DND-41 (cell line): ENCODE results near the gene LAMA2.

Experiments used
- ATAC-seq: fragments of 200-7000 bp; cut with Tn5 transposase; 3 replicates; pipeline ENCODE4 v1.9.1; 2021; ENCODE audit warnings: low read depth; ENCODE audit not compliant: insufficient read depth
- DNase-seq: peaks from one replicate; pipeline ENCODE4 v3.0.0-alpha.2; 2020
- H2AFZ ChIP-seq: 2 replicates; pipeline ENCODE4 v1.6.0; 2012; ENCODE audit warnings: low read depth, low read length
- H3K27ac ChIP-seq: 2 replicates; pipeline ENCODE4 v1.5.1; 2012; ENCODE audit warnings: low read length, inconsistent platforms
- H3K27me3 ChIP-seq: fragments of 200-600 bp; sonication (generic); 2 replicates; pipeline ENCODE4 v1.6.0; 2012; ENCODE audit warnings: low read length, mild to moderate bottlenecking, inconsistent platforms; ENCODE audit not compliant: insufficient read depth, poor library complexity
- H3K36me3 ChIP-seq: 2 replicates; pipeline ENCODE4 v1.5.1; 2012; ENCODE audit warnings: low read length, inconsistent platforms; ENCODE audit not compliant: insufficient read depth
- H3K4me1 ChIP-seq: 2 replicates; pipeline ENCODE4 v1.5.1; 2012; ENCODE audit warnings: mild to moderate bottlenecking, low read length; ENCODE audit not compliant: insufficient read depth
- H3K4me2 ChIP-seq: 2 replicates; pipeline ENCODE4 v1.6.0; 2012; ENCODE audit warnings: mild to moderate bottlenecking, moderate library complexity, low read length, inconsistent platforms; ENCODE audit not compliant: insufficient read depth
- H3K4me3 ChIP-seq, 2 experiments: fragments of 200-600 bp in 1 of 2; shearing (Covaris generic) in 1 of 2; 2 replicates each; pipeline ENCODE4 v1.5.1; 2012 to 2016; ENCODE audit warnings: inconsistent platforms in 2 of 2, low read length in 2 of 2, mild to moderate bottlenecking in 2 of 2, low read depth in 1 of 2, moderate library complexity in 1 of 2
- H3K79me2 ChIP-seq: 2 replicates; pipeline ENCODE4 v1.6.0; 2012; ENCODE audit warnings: low read length, inconsistent platforms; ENCODE audit not compliant: insufficient read depth
- H3K9ac ChIP-seq: 2 replicates; pipeline ENCODE4 v1.6.0; 2012; ENCODE audit warnings: low read depth, mild to moderate bottlenecking, inconsistent platforms, low read length, moderate library complexity
- H3K9me3 ChIP-seq: 2 replicates; pipeline ENCODE4 v1.5.1; 2012; ENCODE audit warnings: low read length, moderate library complexity, mild to moderate bottlenecking, inconsistent platforms; ENCODE audit not compliant: insufficient read depth, severe bottlenecking
- H4K20me1 ChIP-seq: 2 replicates; pipeline ENCODE4 v1.6.0; 2012; ENCODE audit warnings: low read length; ENCODE audit not compliant: insufficient read depth
- EZH2 ChIP-seq: IDR thresholded peaks from 3 replicates; pipeline ENCODE4 v1.6.1; 2012; ENCODE audit warnings: borderline replicate concordance, low read depth, mild to moderate bottlenecking, moderate library complexity, low read length, inconsistent platforms; ENCODE audit not compliant: severe bottlenecking
- TF ChIP-seq, protein P1 (sequence below): IDR thresholded peaks from 2 replicates; pipeline ENCODE4 v1.5.1; 2012; ENCODE audit warnings: borderline replicate concordance, low read length, moderate library complexity, mild to moderate bottlenecking; ENCODE audit not compliant: poor library complexity, severe bottlenecking; ENCODE audit errors: extremely low read depth

LAMA2 gene

DNA sequence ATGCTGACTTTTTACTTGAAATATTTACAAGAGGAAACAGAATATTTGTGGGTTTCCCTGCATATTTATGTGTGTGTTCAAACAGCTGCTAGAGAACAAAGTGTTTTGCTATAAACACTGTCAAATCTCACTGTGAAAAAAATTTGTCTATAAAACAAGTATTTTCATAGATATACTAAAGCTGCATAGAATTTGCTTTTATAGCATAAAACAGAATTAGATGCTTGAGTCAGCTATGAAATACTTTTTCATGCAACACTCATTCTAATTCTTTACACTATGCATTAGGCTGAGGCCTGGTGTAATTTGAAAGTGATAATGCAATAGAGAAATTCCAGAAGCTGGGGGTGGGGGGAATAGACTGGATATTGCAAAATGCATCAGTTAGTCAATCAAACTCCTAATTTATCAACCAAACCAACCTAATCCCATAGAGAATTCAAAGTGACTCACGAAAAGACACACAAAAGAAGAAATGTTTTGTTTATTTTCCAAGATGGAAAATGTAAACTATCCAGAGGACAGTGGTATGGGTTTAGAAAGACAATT is 148.2 kb downstream of the LAMA2 start:
- Histone ChIP-seq H3K27ac (no peak overlapping the region), H3K27me3 (no peaks in the 10 kb centered on the region)

DNA sequence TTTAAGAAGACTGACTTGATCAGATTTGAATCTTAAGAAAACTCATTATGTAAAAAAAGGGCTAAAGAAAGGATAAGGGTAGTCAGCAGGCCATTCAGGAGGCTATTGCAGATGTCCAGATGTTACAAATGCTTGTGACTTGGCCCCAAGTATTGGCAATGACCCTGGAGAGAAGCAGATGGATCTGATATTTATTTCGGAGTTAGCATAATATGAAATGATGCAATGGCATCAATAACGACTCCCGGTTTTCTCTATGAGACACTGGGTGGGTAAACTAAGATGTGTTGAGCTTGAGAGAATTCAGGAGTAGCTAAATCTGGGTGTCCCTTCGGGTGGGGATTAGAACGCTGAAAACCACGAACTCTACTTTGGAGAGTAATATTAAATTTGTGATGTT is 149.7 kb downstream of the LAMA2 start:
- Histone ChIP-seq H3K9ac (no peak overlapping the region), H2AFZ (no peak overlapping the region), H3K27me3 (no peaks in the 10 kb centered on the region), H3K4me3 (no peak overlapping the region), H3K36me3 (no peaks in the 10 kb centered on the region), H3K4me1 (no peaks in the 10 kb centered on the region), H3K27ac (no peak overlapping the region), H4K20me1 (no peaks in the 10 kb centered on the region), H3K9me3 (no peaks in the 10 kb centered on the region), H3K79me2 (no peaks in the 10 kb centered on the region), H3K4me2 (no peak overlapping the region)
- DNase-seq (no peak), ATAC-seq (no peak)
- no peak for TF ChIP-seq EZH2
- TF ChIP-seq, protein P1, sequence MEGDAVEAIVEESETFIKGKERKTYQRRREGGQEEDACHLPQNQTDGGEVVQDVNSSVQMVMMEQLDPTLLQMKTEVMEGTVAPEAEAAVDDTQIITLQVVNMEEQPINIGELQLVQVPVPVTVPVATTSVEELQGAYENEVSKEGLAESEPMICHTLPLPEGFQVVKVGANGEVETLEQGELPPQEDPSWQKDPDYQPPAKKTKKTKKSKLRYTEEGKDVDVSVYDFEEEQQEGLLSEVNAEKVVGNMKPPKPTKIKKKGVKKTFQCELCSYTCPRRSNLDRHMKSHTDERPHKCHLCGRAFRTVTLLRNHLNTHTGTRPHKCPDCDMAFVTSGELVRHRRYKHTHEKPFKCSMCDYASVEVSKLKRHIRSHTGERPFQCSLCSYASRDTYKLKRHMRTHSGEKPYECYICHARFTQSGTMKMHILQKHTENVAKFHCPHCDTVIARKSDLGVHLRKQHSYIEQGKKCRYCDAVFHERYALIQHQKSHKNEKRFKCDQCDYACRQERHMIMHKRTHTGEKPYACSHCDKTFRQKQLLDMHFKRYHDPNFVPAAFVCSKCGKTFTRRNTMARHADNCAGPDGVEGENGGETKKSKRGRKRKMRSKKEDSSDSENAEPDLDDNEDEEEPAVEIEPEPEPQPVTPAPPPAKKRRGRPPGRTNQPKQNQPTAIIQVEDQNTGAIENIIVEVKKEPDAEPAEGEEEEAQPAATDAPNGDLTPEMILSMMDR, result no peak

More for the DNA sequence above, 148.2 kb downstream of the LAMA2 start:
- no peak overlapping the region for H3K4me3 ChIP-seq
- H3K4me2 ChIP-seq, result no peak overlapping the region
- H4K20me1 ChIP-seq, result no peaks in the 10 kb centered on the region
- no peak overlapping the region for H3K9ac ChIP-seq
- TF ChIP-seq EZH2, result no peak
- TF ChIP-seq, protein P1, result no peak
- ATAC-seq (no peak), DNase-seq (no peak)
- H3K36me3 ChIP-seq, result no peaks in the 10 kb centered on the region
- H3K9me3 ChIP-seq, result no peaks in the 10 kb centered on the region
- H3K4me1 ChIP-seq, result no peaks in the 10 kb centered on the region
- no peak overlapping the region for H2AFZ ChIP-seq
- no peaks in the 10 kb centered on the region for H3K79me2 ChIP-seq

DNA sequence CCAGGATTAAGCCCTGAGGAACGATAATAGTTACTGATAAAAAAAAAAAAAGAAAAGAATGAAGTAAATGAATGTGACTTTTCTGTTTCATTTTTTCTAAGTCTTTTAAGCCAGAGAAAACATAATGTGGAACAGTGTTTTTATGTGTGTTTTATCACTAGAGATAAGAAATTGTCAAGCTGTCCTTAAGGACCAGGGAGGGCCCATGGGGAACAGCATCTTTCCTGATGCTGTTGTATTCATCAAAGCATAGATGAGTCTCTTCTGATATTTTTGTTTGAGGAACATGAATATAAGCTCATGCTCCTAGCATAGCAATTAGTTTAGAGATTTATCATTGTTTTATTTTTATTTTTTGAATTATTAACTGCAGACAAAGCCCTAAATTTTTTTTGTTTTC is 150.2 kb downstream of the LAMA2 start:
- no peak overlapping the region for H3K9ac ChIP-seq
- no peak for DNase-seq
- H3K27me3 ChIP-seq, result no peaks in the 10 kb centered on the region
- H3K9me3 ChIP-seq, result no peaks in the 10 kb centered on the region
- H2AFZ ChIP-seq, result no peak overlapping the region
- H3K4me3 ChIP-seq, result no peak overlapping the region
- no peaks in the 10 kb centered on the region for H3K36me3 ChIP-seq
- no peak for TF ChIP-seq EZH2
- TF ChIP-seq, protein P1, result no peak
- H3K27ac ChIP-seq, result no peak overlapping the region
- no peaks in the 10 kb centered on the region for H3K79me2 ChIP-seq
- ATAC-seq, result no peak
- H3K4me2 ChIP-seq, result no peak overlapping the region
- no peaks in the 10 kb centered on the region for H4K20me1 ChIP-seq
- no peaks in the 10 kb centered on the region for H3K4me1 ChIP-seq

DNA sequence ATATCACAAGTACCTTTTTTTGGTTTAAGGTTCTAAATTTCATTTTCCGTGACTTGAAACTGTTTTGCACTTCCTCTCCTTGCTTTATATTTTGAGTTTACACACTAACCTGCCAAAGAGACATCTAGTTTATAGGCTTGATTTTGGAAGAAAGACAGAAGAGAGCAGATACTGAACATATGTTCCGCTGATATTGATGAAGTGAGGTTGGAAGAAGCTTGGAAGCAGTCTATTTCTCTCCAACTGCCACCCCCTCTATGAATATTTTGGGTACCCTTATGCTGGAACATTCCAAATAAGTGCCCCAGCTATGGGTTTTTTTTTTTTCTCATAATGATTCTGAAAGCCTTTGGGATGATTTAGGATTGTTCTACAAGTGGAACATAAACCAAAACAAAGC is 150.6 kb downstream of the LAMA2 start:
- no peak overlapping the region for H3K27ac ChIP-seq

More for the DNA sequence above, 150.6 kb downstream of the LAMA2 start:
- Histone ChIP-seq H4K20me1 (no peaks in the 10 kb centered on the region), H3K4me1 (no peaks in the 10 kb centered on the region), H3K36me3 (no peaks in the 10 kb centered on the region), H3K4me2 (no peak overlapping the region), H2AFZ (no peak overlapping the region), H3K9me3 (no peaks in the 10 kb centered on the region), H3K79me2 (no peaks in the 10 kb centered on the region), H3K4me3 (no peak overlapping the region), H3K9ac (no peak overlapping the region), H3K27me3 (no peaks in the 10 kb centered on the region)
- TF ChIP-seq, protein P1, result no peak
- TF ChIP-seq EZH2, result no peak
- DNase-seq (no peak), ATAC-seq (no peak)
